ENCODE measurements around the gene SYNGR1.

Gene SYNGR1

GRCh38 chr22:39422101-39422500, 72.3 kb downstream of the SYNGR1 start:
- no peak for TF ChIP-seq CTCF (conservative IDR thresholded peaks at IDR 0.05; ENCODE audit: low read depth)
- DNase-seq (ENCODE audit: low spot score), result no peak
- CTCF ChIA-PET, result no interaction called here
- POLR2A ChIA-PET (ENCODE audit: low non-redundant PET), result no interaction called here
- H3K27ac ChIP-seq, result no peak overlapping the region

- no peak for TF ChIP-seq CTCF (conservative IDR thresholded peaks at IDR 0.05; ENCODE audit: low read depth)
- DNase-seq (ENCODE audit: low spot score), result no peak
- CTCF ChIA-PET, result no interaction called here
- H3K27ac ChIP-seq, result no peak overlapping the region
- POLR2A ChIA-PET (ENCODE audit: low non-redundant PET), result no interaction called here
Measured at GRCh38 chr22:39422721-39423120, 72.9 kb downstream of the SYNGR1 start.

- no peak for DNase-seq (ENCODE audit: low spot score)
Measured at GRCh38 chr22:39423976-39424375, 74.2 kb downstream of the SYNGR1 start.

GRCh38 chr22:39426380-39427043, 76.7 kb downstream of the SYNGR1 start:
- H3K27ac ChIP-seq, result no peak overlapping the region
- DNase-seq (ENCODE audit: low spot score), result no peak
- ChIA-PET CTCF (no interaction called here), POLR2A (ENCODE audit: low non-redundant PET) (no interaction called here)
- no peak for TF ChIP-seq CTCF (conservative IDR thresholded peaks at IDR 0.05; ENCODE audit: low read depth)

More at GRCh38 chr22:39423976-39424375, 74.2 kb downstream of the SYNGR1 start:
- no peak overlapping the region for H3K27ac ChIP-seq
- POLR2A ChIA-PET (ENCODE audit: low non-redundant PET), result no interaction called here
- CTCF ChIA-PET, result interaction anchor here (0.6 to 1.2 kb wide), 2 partner anchors 24 to 33 kb away, joined by 3 to 4 read pairs; partner anchors contain the start of gene TAB1
- TF ChIP-seq CTCF (conservative IDR thresholded peaks at IDR 0.05; ENCODE audit: low read depth), result no peak

- DNase-seq (ENCODE audit: low spot score), result no peak
- CTCF ChIA-PET, result interaction anchor here (0.6 kb wide), 1 partner anchor 44 kb away, joined by 3 read pairs; no protein-coding TSS in a partner anchor
- peak overlapping the region; percentile 3; the same call in 1 of the 2 replicates for H3K27ac ChIP-seq
- TF ChIP-seq CTCF (conservative IDR thresholded peaks at IDR 0.05; ENCODE audit: low read depth), result no peak
- POLR2A ChIA-PET (ENCODE audit: low non-redundant PET), result no interaction called here
Measured at GRCh38 chr22:39427751-39428596, 78.2 kb downstream of the SYNGR1 start.

GRCh38 chr22:39428597-39429071, 78.8 kb downstream of the SYNGR1 start:
- ChIA-PET POLR2A (ENCODE audit: low non-redundant PET) (no interaction called here), CTCF (no interaction called here)
- H3K27ac ChIP-seq, result peak overlapping the region; percentile 3; the same call in 1 of the 2 replicates
- DNase-seq (ENCODE audit: low spot score), result no peak
- TF ChIP-seq CTCF (conservative IDR thresholded peaks at IDR 0.05; ENCODE audit: low read depth), result no peak
